ENCODE data around the gene HNRNPH3.

Gene HNRNPH3

GRCh38 chr10:68340358-68341080, 8.7 kb downstream of the HNRNPH3 start:
- TF ChIP-seq CTCF (IDR thresholded peaks at IDR 0.05; ENCODE audit: control insufficient read depth, insufficient read depth, low read depth, low read length, missing control alignments) = no peak
- H3K4me3 ChIP-seq (ENCODE audit: control insufficient read depth, low read depth, low read length) = no peak overlapping the region
- no peak for DNase-seq (ENCODE audit: low read depth)

GRCh38 chr10:68342909-68343516, 11.1 kb downstream of the HNRNPH3 start:
- DNase-seq (ENCODE audit: low read depth) = no peak
- TF ChIP-seq CTCF (IDR thresholded peaks at IDR 0.05; ENCODE audit: control insufficient read depth, insufficient read depth, low read depth, low read length, missing control alignments) = no peak

GRCh38 chr10:68345621-68346020, 13.8 kb downstream of the HNRNPH3 start:
- DNase-seq (ENCODE audit: low read depth) = no peak
- TF ChIP-seq CTCF (IDR thresholded peaks at IDR 0.05; ENCODE audit: control insufficient read depth, insufficient read depth, low read depth, low read length, missing control alignments) = no peak
- no peak overlapping the region for H3K4me3 ChIP-seq (ENCODE audit: control insufficient read depth, low read depth, low read length)

More at GRCh38 chr10:68342909-68343516, 11.1 kb downstream of the HNRNPH3 start:
- H3K4me3 ChIP-seq (ENCODE audit: control insufficient read depth, low read depth, low read length) = no peak overlapping the region

GRCh38 chr10:68346774-68347173, 14.9 kb downstream of the HNRNPH3 start:
- no peak overlapping the region for H3K4me3 ChIP-seq (ENCODE audit: control insufficient read depth, low read depth, low read length)
- TF ChIP-seq CTCF (IDR thresholded peaks at IDR 0.05; ENCODE audit: control insufficient read depth, insufficient read depth, low read depth, low read length, missing control alignments) = no peak
- DNase-seq (ENCODE audit: low read depth) = no peak

GRCh38 chr10:68348265-68348741, 16.4 kb downstream of the HNRNPH3 start:
- peak; percentile 80 for TF ChIP-seq CTCF (IDR thresholded peaks at IDR 0.05; ENCODE audit: control insufficient read depth, insufficient read depth, low read depth, low read length, missing control alignments)
- peak; percentile 24 for DNase-seq (ENCODE audit: low read depth)
- H3K4me3 ChIP-seq (ENCODE audit: control insufficient read depth, low read depth, low read length) = no peak overlapping the region

- no peak for TF ChIP-seq CTCF (IDR thresholded peaks at IDR 0.05; ENCODE audit: control insufficient read depth, insufficient read depth, low read depth, low read length, missing control alignments)
- H3K4me3 ChIP-seq (ENCODE audit: control insufficient read depth, low read depth, low read length) = no peak overlapping the region
- DNase-seq (ENCODE audit: low read depth) = no peak
Observed at GRCh38 chr10:68353537-68353936, 21.7 kb downstream of the HNRNPH3 start.

Data from AG09309 (cell line).